Heart left ventricle (tissue), 13 donors: ENCODE measurements around the gene ASRGL1.

ENCODE experiments used
- POLR2A ChIP-seq, 2 donors: fragments of 450-650 bp; IDR thresholded peaks; one replicate each; pipeline ENCODE4 v1.6.1; 2017; ENCODE audit warnings: antibody characterized with exemption in 2 of 2, mild to moderate bottlenecking in 2 of 2, moderate library complexity in 2 of 2
- TF ChIP-seq, protein P1 (sequence below), 12 donors: fragments of 200-600 bp; sonication (generic) in 4 of 12; IDR thresholded peaks; one replicate each; pipeline versions ENCODE4 v1.5.0 to v1.8.0; 2018 to 2022; ENCODE audit warnings: antibody characterized with exemption in 12 of 12, mild to moderate bottlenecking in 5 of 12
- donor health status: ischemic (EF 13 %, LVEDD 7.1; RV severe dilation, severe dysfunction).
- donor health status: DM: no; HTN: yes; CAD: no.
- donor health status: DM: no; HTN: no; CAD: no.
- donor health status: ischemic (EF 25% LVEDD 6.9; RV normal size, moderate dysfunction).
- donor health status: ischemic (EF 25% LVEDD 5.7; RV mildly dilated, moderate dysfunction).
- donor health status: ischemic (EF 35%, LVEDD 5.7; RV mildly dilated, moderate dysfunction).
- donor health status: nonischemic (EF 11% LVEDD 7.7; RV severe dilation, severe dysfunction).
- donor health status: DM: yes; HTN: yes; CAD: no.
- donor health status: PGD.
- donor health status: ischemic (EF 29% LVEDD 5.4; RV normal size, mild dysfunction).
- donor health status: nonischemic (EF 23%, LVEDD 6.1; RV moderate dilation, normal function).

DNA sequence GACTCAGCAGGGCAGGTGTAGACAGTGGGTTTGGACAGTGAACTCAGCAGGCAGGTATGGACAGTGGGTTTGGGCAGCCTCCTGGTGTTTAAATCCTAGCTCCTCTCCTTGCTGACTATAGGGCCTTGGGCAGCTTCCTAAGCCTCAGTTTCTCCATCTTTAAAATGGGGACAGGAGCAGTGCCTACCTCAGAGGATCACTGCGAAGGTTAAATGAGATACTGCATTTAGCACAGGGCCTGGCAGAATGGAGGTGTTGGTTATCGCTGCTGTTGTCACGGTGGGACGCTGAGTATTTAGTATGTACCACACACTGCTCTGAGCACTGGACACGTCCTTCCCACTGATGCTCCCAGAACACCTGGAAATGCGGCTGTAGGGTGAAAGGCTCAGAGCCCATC is 67.2 kb downstream of the ASRGL1 start:
- TF ChIP-seq, protein P1, sequence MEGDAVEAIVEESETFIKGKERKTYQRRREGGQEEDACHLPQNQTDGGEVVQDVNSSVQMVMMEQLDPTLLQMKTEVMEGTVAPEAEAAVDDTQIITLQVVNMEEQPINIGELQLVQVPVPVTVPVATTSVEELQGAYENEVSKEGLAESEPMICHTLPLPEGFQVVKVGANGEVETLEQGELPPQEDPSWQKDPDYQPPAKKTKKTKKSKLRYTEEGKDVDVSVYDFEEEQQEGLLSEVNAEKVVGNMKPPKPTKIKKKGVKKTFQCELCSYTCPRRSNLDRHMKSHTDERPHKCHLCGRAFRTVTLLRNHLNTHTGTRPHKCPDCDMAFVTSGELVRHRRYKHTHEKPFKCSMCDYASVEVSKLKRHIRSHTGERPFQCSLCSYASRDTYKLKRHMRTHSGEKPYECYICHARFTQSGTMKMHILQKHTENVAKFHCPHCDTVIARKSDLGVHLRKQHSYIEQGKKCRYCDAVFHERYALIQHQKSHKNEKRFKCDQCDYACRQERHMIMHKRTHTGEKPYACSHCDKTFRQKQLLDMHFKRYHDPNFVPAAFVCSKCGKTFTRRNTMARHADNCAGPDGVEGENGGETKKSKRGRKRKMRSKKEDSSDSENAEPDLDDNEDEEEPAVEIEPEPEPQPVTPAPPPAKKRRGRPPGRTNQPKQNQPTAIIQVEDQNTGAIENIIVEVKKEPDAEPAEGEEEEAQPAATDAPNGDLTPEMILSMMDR (IDR thresholded peaks at IDR 0.05), result no peak
- TF ChIP-seq POLR2A (IDR thresholded peaks at IDR 0.05), result no peak
